Right lobe of liver (tissue), 4 donors: ENCODE measurements around the gene MTO1.

ENCODE experiments used
- CTCF ChIP-seq, 4 donors: fragments of 200-600 bp in 3 of 4; fragments of 450-650 bp in 1 of 4; IDR thresholded peaks; one replicate each; pipeline versions ENCODE4 v1.5.1 to v1.8.0; 2016 to 2022; ENCODE audit warnings: antibody characterized with exemption in 4 of 4, mild to moderate bottlenecking in 2 of 4
- POLR2A ChIP-seq: fragments of 450-650 bp; IDR thresholded peaks from one replicate; pipeline ENCODE4 v1.6.1; 2017; ENCODE audit warnings: antibody characterized with exemption, mild to moderate bottlenecking
- donor health status: DM: no; HTN: no; CAD: no.
- donor health status: DM: no; HTN: no; CAD: no.
- donor health status: DM: no; HTN: yes; CAD: no.

GRCh38 chr6:73513496-73513854 is 51.9 kb downstream of the MTO1 start:
- TF ChIP-seq CTCF (IDR thresholded peaks at IDR 0.05) (no peak), POLR2A (no peak)
